HEK293 (cell line): ENCODE results near the gene MAEA.

Source experiments
- ZNF501 ChIP-seq: fragments of 450-650 bp; formaldehyde crosslinking; IDR thresholded peaks from 2 replicates; pipeline ENCODE4 v1.5.1; 2016; ENCODE audit warnings: missing biosample characterization, missing genetic modification characterization
- ZNF777 ChIP-seq: fragments of 450-650 bp; formaldehyde crosslinking; IDR thresholded peaks from 2 replicates; pipeline ENCODE4 v1.5.1; 2017; ENCODE audit warnings: missing biosample characterization, missing genetic modification characterization, borderline replicate concordance
- TF ChIP-seq, protein P1 (sequence below): fragments of 450-650 bp; formaldehyde crosslinking; IDR thresholded peaks from 2 replicates; pipeline ENCODE4 v1.5.1; 2017; ENCODE audit warnings: missing biosample characterization, missing genetic modification characterization
- TF ChIP-seq, protein P2 (sequence below): fragments of 450-650 bp; formaldehyde crosslinking; IDR thresholded peaks from 2 replicates; pipeline ENCODE4 v1.5.1; 2016; ENCODE audit warnings: missing biosample characterization, missing genetic modification characterization, low read depth

DNA sequence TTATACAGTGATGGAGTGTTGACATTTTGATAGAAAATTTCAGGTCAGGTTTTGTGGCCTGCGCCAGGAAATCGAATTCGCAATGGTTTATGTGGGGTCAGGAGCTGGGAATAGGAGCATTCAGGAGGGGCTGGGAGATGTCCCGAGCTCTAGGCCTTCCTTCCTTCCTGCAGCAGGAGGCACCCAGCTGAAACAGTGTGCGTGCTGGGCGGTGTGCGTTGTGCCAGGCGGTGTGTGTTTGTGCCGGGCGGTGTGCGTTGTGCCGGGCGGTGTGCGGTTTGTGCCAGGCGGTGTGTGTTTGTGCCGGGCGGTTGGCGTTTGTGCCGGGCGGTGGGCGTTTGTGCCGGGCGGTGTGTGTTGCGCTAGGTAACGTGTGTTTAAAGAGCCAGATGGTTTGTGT is 59.1 kb downstream of the MAEA start:
- TF ChIP-seq, protein P1, sequence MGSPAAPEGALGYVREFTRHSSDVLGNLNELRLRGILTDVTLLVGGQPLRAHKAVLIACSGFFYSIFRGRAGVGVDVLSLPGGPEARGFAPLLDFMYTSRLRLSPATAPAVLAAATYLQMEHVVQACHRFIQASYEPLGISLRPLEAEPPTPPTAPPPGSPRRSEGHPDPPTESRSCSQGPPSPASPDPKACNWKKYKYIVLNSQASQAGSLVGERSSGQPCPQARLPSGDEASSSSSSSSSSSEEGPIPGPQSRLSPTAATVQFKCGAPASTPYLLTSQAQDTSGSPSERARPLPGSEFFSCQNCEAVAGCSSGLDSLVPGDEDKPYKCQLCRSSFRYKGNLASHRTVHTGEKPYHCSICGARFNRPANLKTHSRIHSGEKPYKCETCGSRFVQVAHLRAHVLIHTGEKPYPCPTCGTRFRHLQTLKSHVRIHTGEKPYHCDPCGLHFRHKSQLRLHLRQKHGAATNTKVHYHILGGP (tag by site-specific recombination), result no peak
- TF ChIP-seq, protein P2, sequence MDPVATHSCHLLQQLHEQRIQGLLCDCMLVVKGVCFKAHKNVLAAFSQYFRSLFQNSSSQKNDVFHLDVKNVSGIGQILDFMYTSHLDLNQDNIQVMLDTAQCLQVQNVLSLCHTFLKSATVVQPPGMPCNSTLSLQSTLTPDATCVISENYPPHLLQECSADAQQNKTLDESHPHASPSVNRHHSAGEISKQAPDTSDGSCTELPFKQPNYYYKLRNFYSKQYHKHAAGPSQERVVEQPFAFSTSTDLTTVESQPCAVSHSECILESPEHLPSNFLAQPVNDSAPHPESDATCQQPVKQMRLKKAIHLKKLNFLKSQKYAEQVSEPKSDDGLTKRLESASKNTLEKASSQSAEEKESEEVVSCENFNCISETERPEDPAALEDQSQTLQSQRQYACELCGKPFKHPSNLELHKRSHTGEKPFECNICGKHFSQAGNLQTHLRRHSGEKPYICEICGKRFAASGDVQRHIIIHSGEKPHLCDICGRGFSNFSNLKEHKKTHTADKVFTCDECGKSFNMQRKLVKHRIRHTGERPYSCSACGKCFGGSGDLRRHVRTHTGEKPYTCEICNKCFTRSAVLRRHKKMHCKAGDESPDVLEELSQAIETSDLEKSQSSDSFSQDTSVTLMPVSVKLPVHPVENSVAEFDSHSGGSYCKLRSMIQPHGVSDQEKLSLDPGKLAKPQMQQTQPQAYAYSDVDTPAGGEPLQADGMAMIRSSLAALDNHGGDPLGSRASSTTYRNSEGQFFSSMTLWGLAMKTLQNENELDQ (tag by site-specific recombination), result no peak
- no peak for TF ChIP-seq ZNF777
- TF ChIP-seq ZNF501, result no peak
